GM19023 (cell line): ENCODE results near the gene ALKBH8.
"Not testable (repeated sequence)": the region's sequence is repeated elsewhere in the genome, so short reads cannot be mapped to it uniquely, and the experiment has no call there.

Source experiments
- ATAC-seq: cut with Tn5 transposase; IDR thresholded peaks from one replicate; pipeline ENCODE4 v1.9.1; 2021; ENCODE audit warnings: mild to moderate bottlenecking, moderate library complexity; ENCODE audit not compliant: unreplicated experiment

ALKBH8 gene

GRCh38 chr11:107565219-107565937 lies at the start of gene ALKBH8:
Gene ALKBH8, minus strand, starts transcription at chr11:107565735. Its CDS starts 4,842 bp downstream, at chr11:107560893.
- peak; percentile 88 for ATAC-seq

GRCh38 chr11:107612445-107612844 lies 46.9 kb upstream of the ALKBH8 start:
- no peak for ATAC-seq

GRCh38 chr11:107609400-107610218 lies 44.1 kb upstream of the ALKBH8 start:
- no peak for ATAC-seq

GRCh38 chr11:107608809-107609208 lies 43.3 kb upstream of the ALKBH8 start:
- no peak for ATAC-seq

GRCh38 chr11:107606141-107606540 lies 40.6 kb upstream of the ALKBH8 start:
- no peak for ATAC-seq

- ATAC-seq: no peak
Observed at GRCh38 chr11:107605061-107606006, 39.8 kb upstream of the ALKBH8 start.

- peak; percentile 55 for ATAC-seq
Observed at GRCh38 chr11:107598225-107599139, 32.9 kb upstream of the ALKBH8 start.

- ATAC-seq: no peak
Observed at GRCh38 chr11:107594736-107595135, 29.2 kb upstream of the ALKBH8 start.

GRCh38 chr11:107593951-107594350 lies 28.4 kb upstream of the ALKBH8 start:
- ATAC-seq: no peak

GRCh38 chr11:107592813-107593212 lies 27.3 kb upstream of the ALKBH8 start:
- ATAC-seq: no peak

- ATAC-seq: no peak
Observed at GRCh38 chr11:107592231-107592590, 26.7 kb upstream of the ALKBH8 start.

- peak; percentile 36 for ATAC-seq
Observed at GRCh38 chr11:107591378-107592230, 26.1 kb upstream of the ALKBH8 start.

- ATAC-seq: peak; percentile 57
Observed at GRCh38 chr11:107590460-107591377, 25.2 kb upstream of the ALKBH8 start, which contains the start of gene ELMOD1. Gene ELMOD1, plus strand, starts transcription at chr11:107591147. Its CDS starts 27,043 bp downstream, at chr11:107618190.

- ATAC-seq: no peak
Observed at GRCh38 chr11:107587306-107587979, 21.9 kb upstream of the ALKBH8 start.

GRCh38 chr11:107583629-107584195 lies 18.2 kb upstream of the ALKBH8 start:
- no peak for ATAC-seq

GRCh38 chr11:107581147-107581546 lies 15.6 kb upstream of the ALKBH8 start:
- no peak for ATAC-seq

GRCh38 chr11:107579169-107579568 lies 13.6 kb upstream of the ALKBH8 start:
- ATAC-seq: not testable (repeated sequence)
